Measurements from ENCODE around the gene MYBPH.

The MYBPH gene

DNA sequence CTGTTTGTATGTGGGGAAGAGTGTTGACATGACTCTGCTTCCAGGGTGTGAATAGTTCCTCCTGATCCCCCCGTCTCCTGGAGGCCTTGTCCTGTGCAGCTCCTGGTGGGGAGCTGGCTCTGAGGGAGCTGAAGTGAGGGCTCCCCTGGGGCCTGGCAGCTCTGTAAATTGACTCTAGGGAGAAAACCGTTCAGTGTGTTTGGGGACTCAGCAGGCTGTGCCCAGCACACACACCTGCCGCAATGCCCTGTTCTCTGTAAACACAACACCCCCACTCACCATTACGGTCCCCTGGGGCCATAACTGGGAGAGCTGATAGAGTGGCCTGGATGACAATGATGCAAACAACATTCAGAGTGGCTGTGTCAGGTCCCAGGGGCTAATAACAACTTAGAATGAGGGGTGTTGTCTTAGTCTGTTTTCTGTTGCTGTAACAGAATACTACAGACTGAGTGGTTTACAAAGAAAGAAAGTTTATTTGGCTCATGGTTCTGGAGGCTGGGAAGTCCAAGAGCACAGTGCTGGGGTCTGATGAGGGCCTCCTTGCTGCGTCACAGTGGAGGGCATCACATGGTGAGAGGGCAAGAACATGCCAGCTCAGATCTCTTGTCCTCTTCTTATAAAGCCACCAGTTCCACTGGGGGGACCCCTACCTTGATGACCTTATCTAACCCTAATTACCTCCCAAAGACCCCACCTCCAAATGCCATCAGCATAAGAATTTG lies 32.8 kb downstream of the MYBPH start:
- H3K4me1 ChIP-seq (ENCODE audit: control insufficient read depth, low read depth, low read length), result peaks cover 19% of the 10 kb centered on the region
- H4K5ac ChIP-seq (ENCODE audit: low read length), result no peak overlapping the region
- no peaks in the 10 kb centered on the region for H3K79me2 ChIP-seq (ENCODE audit: control insufficient read depth, insufficient read depth, low read length)
- peak overlapping the region; percentile 10 for H3K56ac ChIP-seq (ENCODE audit: low read length)
- peak overlapping the region; percentile 15 for H3K27ac ChIP-seq (ENCODE audit: low read depth, low read length)
- peak overlapping the region; percentile 24 for H2AK5ac ChIP-seq (ENCODE audit: low read length)
- H3K9ac ChIP-seq (ENCODE audit: low read length), result no peak overlapping the region
- H2BK15ac ChIP-seq (replicated peaks; ENCODE audit: low read depth), result no peak overlapping the region
- no peak overlapping the region for H2BK120ac ChIP-seq (ENCODE audit: low read depth, low read length)
- H4K8ac ChIP-seq (ENCODE audit: low read depth, low read length), result no peak overlapping the region
- H3K4me3 ChIP-seq (ENCODE audit: low read length), result no peak overlapping the region
- no peak overlapping the region for H3K4ac ChIP-seq (ENCODE audit: low read depth, low read length)
- H2BK5ac ChIP-seq (ENCODE audit: low read length), result no peak overlapping the region
- no peak overlapping the region for H3K18ac ChIP-seq (ENCODE audit: low read length)
- no peaks in the 10 kb centered on the region for H3K36me3 ChIP-seq (ENCODE audit: control insufficient read depth, insufficient read depth, low read length)
- no peak overlapping the region for H3K4me2 ChIP-seq (ENCODE audit: low read length)
- no CpG with 5 or more reads among the region's 5 CpGs for WGBS (ENCODE audit: extremely low coverage, insufficient coverage, low lambda C conversion rate)
- no peak for DNase-seq
- H3K79me1 ChIP-seq (ENCODE audit: low read length), result peaks cover 8% of the 10 kb centered on the region
- H3K23ac ChIP-seq (ENCODE audit: low read length), result peak overlapping the region; percentile 91
- no peaks in the 10 kb centered on the region for H3K27me3 ChIP-seq (ENCODE audit: insufficient read depth, low read length, poor library complexity)

GRCh38 chr1:203142124-203142523 lies 33.5 kb downstream of the MYBPH start:
- Histone ChIP-seq H2BK120ac (ENCODE audit: low read depth, low read length) (no peak overlapping the region), H3K18ac (ENCODE audit: low read length) (no peak overlapping the region), H3K79me1 (ENCODE audit: low read length) (peaks cover 8% of the 10 kb centered on the region), H3K27me3 (ENCODE audit: insufficient read depth, low read length, poor library complexity) (no peaks in the 10 kb centered on the region), H3K23ac (ENCODE audit: low read length) (no peak overlapping the region), H3K4me3 (ENCODE audit: low read length) (no peak overlapping the region), H2BK5ac (ENCODE audit: low read length) (peak overlapping the region; percentile 23), H3K56ac (ENCODE audit: low read length) (peak overlapping the region; percentile 1), H3K36me3 (ENCODE audit: control insufficient read depth, insufficient read depth, low read length) (no peaks in the 10 kb centered on the region), H4K5ac (ENCODE audit: low read length) (no peak overlapping the region), H3K9ac (ENCODE audit: low read length) (no peak overlapping the region), H3K4ac (ENCODE audit: low read depth, low read length) (no peak overlapping the region), H3K4me2 (ENCODE audit: low read length) (no peak overlapping the region), H4K8ac (ENCODE audit: low read depth, low read length) (no peak overlapping the region), H3K27ac (ENCODE audit: low read depth, low read length) (no peak overlapping the region), H3K4me1 (ENCODE audit: control insufficient read depth, low read depth, low read length) (peaks cover 17% of the 10 kb centered on the region), H2AK5ac (ENCODE audit: low read length) (peak overlapping the region; percentile 11), H3K79me2 (ENCODE audit: control insufficient read depth, insufficient read depth, low read length) (no peaks in the 10 kb centered on the region), H2BK15ac (replicated peaks; ENCODE audit: low read depth) (no peak overlapping the region)
- DNase-seq, result no peak
- WGBS (ENCODE audit: extremely low coverage, insufficient coverage, low lambda C conversion rate), result no CpG with 5 or more reads among the region's 6 CpGs

DNA sequence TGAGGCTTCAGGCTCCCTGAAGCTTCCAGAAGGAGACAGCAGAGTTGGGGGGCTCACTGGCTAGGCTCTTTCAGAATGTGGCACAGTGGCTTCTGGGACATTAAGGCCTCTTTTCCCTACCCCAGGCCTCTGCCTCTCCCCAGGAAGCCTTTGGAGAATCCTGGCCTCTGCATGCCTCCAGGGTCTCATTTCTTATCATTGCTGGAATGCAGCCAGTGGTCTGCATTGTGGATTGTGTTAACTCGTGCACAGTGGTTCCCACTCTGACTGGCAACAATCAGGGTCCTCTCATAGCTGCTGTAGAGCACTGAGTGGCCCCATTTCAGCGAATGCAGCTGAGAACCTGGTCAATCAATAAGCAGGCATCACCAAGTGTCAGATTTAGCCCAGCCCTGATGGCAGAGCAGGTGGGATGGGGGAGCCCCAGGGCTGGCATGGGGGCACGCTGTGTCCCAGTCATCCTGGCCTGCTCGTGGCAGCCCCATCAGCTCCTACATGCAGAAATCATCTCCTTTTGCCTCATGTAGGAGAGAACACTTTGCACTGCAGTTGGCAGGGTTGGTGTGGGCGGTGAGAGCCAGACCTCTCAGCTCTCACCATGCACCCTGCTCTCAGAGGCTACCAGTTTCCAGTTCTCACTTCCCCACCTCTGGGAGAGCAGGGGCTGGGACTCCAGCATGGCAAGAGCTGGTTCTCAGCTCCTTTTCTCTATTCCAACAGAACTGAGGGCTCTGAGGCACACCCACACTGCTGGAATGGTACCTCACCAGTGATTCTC lies 34.7 kb downstream of the MYBPH start:
- peak; percentile 95 for DNase-seq
- no peaks in the 10 kb centered on the region for H3K79me2 ChIP-seq (ENCODE audit: control insufficient read depth, insufficient read depth, low read length)
- H3K4me1 ChIP-seq (ENCODE audit: control insufficient read depth, low read depth, low read length), result peaks cover 15% of the 10 kb centered on the region
- peak overlapping the region; percentile 21 for H3K18ac ChIP-seq (ENCODE audit: low read length)
- H3K27ac ChIP-seq (ENCODE audit: low read depth, low read length), result peak overlapping the region; percentile 70
- H2BK15ac ChIP-seq (replicated peaks; ENCODE audit: low read depth), result no peak overlapping the region
- peak overlapping the region; percentile 5 for H4K8ac ChIP-seq (ENCODE audit: low read depth, low read length)
- H2BK120ac ChIP-seq (ENCODE audit: low read depth, low read length), result no peak overlapping the region
- peak overlapping the region; percentile 51 for H3K23ac ChIP-seq (ENCODE audit: low read length)
- H4K5ac ChIP-seq (ENCODE audit: low read length), result no peak overlapping the region
- H3K4me2 ChIP-seq (ENCODE audit: low read length), result no peak overlapping the region
- WGBS (ENCODE audit: extremely low coverage, insufficient coverage, low lambda C conversion rate), result no CpG with 5 or more reads among the region's 5 CpGs
- H3K9ac ChIP-seq (ENCODE audit: low read length), result peak overlapping the region; percentile 14
- peak overlapping the region; percentile 66 for H2BK5ac ChIP-seq (ENCODE audit: low read length)
- no peak overlapping the region for H3K4ac ChIP-seq (ENCODE audit: low read depth, low read length)
- no peak overlapping the region for H3K4me3 ChIP-seq (ENCODE audit: low read length)
- H2AK5ac ChIP-seq (ENCODE audit: low read length), result peak overlapping the region; percentile 53
- peak overlapping the region; percentile 70 for H3K56ac ChIP-seq (ENCODE audit: low read length)
- H3K27me3 ChIP-seq (ENCODE audit: insufficient read depth, low read length, poor library complexity), result no peaks in the 10 kb centered on the region
- H3K79me1 ChIP-seq (ENCODE audit: low read length), result peaks cover 5% of the 10 kb centered on the region
- no peaks in the 10 kb centered on the region for H3K36me3 ChIP-seq (ENCODE audit: control insufficient read depth, insufficient read depth, low read length)

- Histone ChIP-seq H4K8ac (ENCODE audit: low read depth, low read length) (no peak overlapping the region), H3K79me1 (ENCODE audit: low read length) (peaks cover 5% of the 10 kb centered on the region), H3K27ac (ENCODE audit: low read depth, low read length) (peak overlapping the region; percentile 6), H3K56ac (ENCODE audit: low read length) (peak overlapping the region; percentile 56), H2AK5ac (ENCODE audit: low read length) (no peak overlapping the region), H3K9ac (ENCODE audit: low read length) (no peak overlapping the region), H2BK120ac (ENCODE audit: low read depth, low read length) (no peak overlapping the region), H3K4ac (ENCODE audit: low read depth, low read length) (no peak overlapping the region), H3K4me2 (ENCODE audit: low read length) (no peak overlapping the region), H3K18ac (ENCODE audit: low read length) (peak overlapping the region; percentile 21), H3K4me1 (ENCODE audit: control insufficient read depth, low read depth, low read length) (peaks cover 15% of the 10 kb centered on the region), H3K79me2 (ENCODE audit: control insufficient read depth, insufficient read depth, low read length) (no peaks in the 10 kb centered on the region), H3K36me3 (ENCODE audit: control insufficient read depth, insufficient read depth, low read length) (no peaks in the 10 kb centered on the region), H2BK15ac (replicated peaks; ENCODE audit: low read depth) (no peak overlapping the region), H2BK5ac (ENCODE audit: low read length) (no peak overlapping the region), H3K27me3 (ENCODE audit: insufficient read depth, low read length, poor library complexity) (no peaks in the 10 kb centered on the region), H3K23ac (ENCODE audit: low read length) (no peak overlapping the region), H3K4me3 (ENCODE audit: low read length) (no peak overlapping the region), H4K5ac (ENCODE audit: low read length) (no peak overlapping the region)
- DNase-seq, result no peak
- no CpG with 5 or more reads among the region's 8 CpGs for WGBS (ENCODE audit: extremely low coverage, insufficient coverage, low lambda C conversion rate)
Measured at GRCh38 chr1:203139976-203140475, 35.6 kb downstream of the MYBPH start.

GRCh38 chr1:203138066-203138465 lies 37.6 kb downstream of the MYBPH start:
- H3K9ac ChIP-seq (ENCODE audit: low read length), result no peak overlapping the region
- no CpG with 5 or more reads among the region's 3 CpGs for WGBS (ENCODE audit: extremely low coverage, insufficient coverage, low lambda C conversion rate)
- no peak overlapping the region for H3K23ac ChIP-seq (ENCODE audit: low read length)
- no peak overlapping the region for H3K27ac ChIP-seq (ENCODE audit: low read depth, low read length)
- no peak overlapping the region for H3K4me2 ChIP-seq (ENCODE audit: low read length)
- no peak overlapping the region for H2BK15ac ChIP-seq (replicated peaks; ENCODE audit: low read depth)
- H3K4me1 ChIP-seq (ENCODE audit: control insufficient read depth, low read depth, low read length), result peaks cover 22% of the 10 kb centered on the region
- no peak for DNase-seq
- H2BK5ac ChIP-seq (ENCODE audit: low read length), result no peak overlapping the region
- no peaks in the 10 kb centered on the region for H3K27me3 ChIP-seq (ENCODE audit: insufficient read depth, low read length, poor library complexity)
- no peaks in the 10 kb centered on the region for H3K36me3 ChIP-seq (ENCODE audit: control insufficient read depth, insufficient read depth, low read length)
- no peak overlapping the region for H3K56ac ChIP-seq (ENCODE audit: low read length)
- H2BK120ac ChIP-seq (ENCODE audit: low read depth, low read length), result no peak overlapping the region
- no peak overlapping the region for H3K4ac ChIP-seq (ENCODE audit: low read depth, low read length)
- no peak overlapping the region for H4K8ac ChIP-seq (ENCODE audit: low read depth, low read length)
- H3K18ac ChIP-seq (ENCODE audit: low read length), result no peak overlapping the region
- H3K79me2 ChIP-seq (ENCODE audit: control insufficient read depth, insufficient read depth, low read length), result no peaks in the 10 kb centered on the region
- H2AK5ac ChIP-seq (ENCODE audit: low read length), result peak overlapping the region; percentile 16
- H3K4me3 ChIP-seq (ENCODE audit: low read length), result no peak overlapping the region
- no peak overlapping the region for H4K5ac ChIP-seq (ENCODE audit: low read length)
- H3K79me1 ChIP-seq (ENCODE audit: low read length), result peaks cover 5% of the 10 kb centered on the region
